ENCODE measurements around the gene AGBL5. TPM values are rescaled to one million over a fixed set of nuclear protein-coding genes. Genes with fewer than 3 reads are reported as not detected.

AGBL5 gene
- polyA plus RNA-seq, 2 of the 4 experiments (the other 2 are of a cell fraction), result 25.5 to 52.7 TPM

GRCh38 chr2:27053321-27053720, 1.9 kb downstream of the AGBL5 start:
- ChIA-PET CTCF (interaction anchor here (0.5 to 13.5 kb wide), 9 partner anchors 16 to 294 kb away, joined by 3 to 143 read pairs (median 4); partner anchors contain the start of gene OST4), POLR2A (interaction anchor here (0.8 to 3.4 kb wide), 3 partner anchors 14 to 34 kb away, joined by 4 to 11 read pairs (median 9); partner anchors contain the start of genes KHK and OST4)
- Histone ChIP-seq H3K4me3 (no peak overlapping the region), H3K9me3 (no peaks in the 10 kb centered on the region), H3K27ac (no peak overlapping the region), H3K4me2 (no peak overlapping the region), H3K4me1 (peaks cover 13% of the 10 kb centered on the region; the same call in 2 of the 3 replicates)
- no peak for TF ChIP-seq JUN (IDR thresholded peaks at IDR 0.05)
- TF ChIP-seq, protein P1, sequence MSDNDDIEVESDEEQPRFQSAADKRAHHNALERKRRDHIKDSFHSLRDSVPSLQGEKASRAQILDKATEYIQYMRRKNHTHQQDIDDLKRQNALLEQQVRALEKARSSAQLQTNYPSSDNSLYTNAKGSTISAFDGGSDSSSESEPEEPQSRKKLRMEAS (IDR thresholded peaks at IDR 0.05), result no peak
- 88% methylated on average over 11 of the region's 11 CpGs for WGBS (ENCODE audit: missing lambda C conversion rate)
- FAIRE-seq (no peak), DNase-seq (ENCODE audit: low read depth in 1 of 2, low spot score in 1 of 2) (no peak), ATAC-seq (no peak)

- ChIA-PET CTCF (interaction anchor here (0.7 to 13.5 kb wide), 4 partner anchors 15 to 92 kb away, joined by 4 to 143 read pairs (median 7); partner anchors contain the start of gene OST4), POLR2A (interaction anchor here (0.8 to 3.4 kb wide), 3 partner anchors 14 to 18 kb away, joined by 4 to 14 read pairs (median 11); partner anchors contain the start of gene OST4)
- ATAC-seq, result no peak
- Histone ChIP-seq H3K4me2 (no peak overlapping the region), H3K27ac (no peak overlapping the region), H3K4me3 (no peak overlapping the region), H3K9me3 (no peaks in the 10 kb centered on the region), H3K4me1 (peaks cover 13% of the 10 kb centered on the region; the same call in 2 of the 3 replicates)
- 90% methylated on average over 8 of the region's 8 CpGs for WGBS (ENCODE audit: missing lambda C conversion rate)
- FAIRE-seq, result no peak
- no peak for DNase-seq (ENCODE audit: low read depth in 1 of 2, low spot score in 1 of 2)
- no peak for TF ChIP-seq HES2 (IDR thresholded peaks at IDR 0.05)
- TF ChIP-seq REST (IDR thresholded peaks at IDR 0.05), result no peak
- TF ChIP-seq JUN (IDR thresholded peaks at IDR 0.05), result no peak
Measured at GRCh38 chr2:27053776-27054175, 2.3 kb downstream of the AGBL5 start.

- Histone ChIP-seq H3K4me1 (peaks cover 7% of the 10 kb centered on the region; the same call in 1 of the 3 replicates), H3K4me2 (no peak overlapping the region), H3K27ac (no peak overlapping the region), H3K4me3 (no peak overlapping the region), H3K9me3 (no peaks in the 10 kb centered on the region)
- FAIRE-seq, result no peak
- no peak for ATAC-seq
- no peak for DNase-seq (ENCODE audit: low read depth in 1 of 2, low spot score in 1 of 2)
- POLR2A ChIA-PET, result interaction anchor here (1.1 to 3.4 kb wide), 3 partner anchors 12 to 17 kb away, joined by 3 to 14 read pairs (median 11); partner anchors contain the start of gene OST4
- 92% methylated on average over 11 of the region's 11 CpGs for WGBS (ENCODE audit: missing lambda C conversion rate)
- TF ChIP-seq E2F6 (IDR thresholded peaks at IDR 0.05; ENCODE audit: borderline replicate concordance, low read depth), result no peak
- CTCF ChIA-PET, result interaction anchor here (0.6 to 13.5 kb wide), 8 partner anchors 14 to 209 kb away, joined by 3 to 143 read pairs (median 5); partner anchors contain the start of gene OST4
Measured at GRCh38 chr2:27054721-27055120, 3.3 kb downstream of the AGBL5 start.

DNA sequence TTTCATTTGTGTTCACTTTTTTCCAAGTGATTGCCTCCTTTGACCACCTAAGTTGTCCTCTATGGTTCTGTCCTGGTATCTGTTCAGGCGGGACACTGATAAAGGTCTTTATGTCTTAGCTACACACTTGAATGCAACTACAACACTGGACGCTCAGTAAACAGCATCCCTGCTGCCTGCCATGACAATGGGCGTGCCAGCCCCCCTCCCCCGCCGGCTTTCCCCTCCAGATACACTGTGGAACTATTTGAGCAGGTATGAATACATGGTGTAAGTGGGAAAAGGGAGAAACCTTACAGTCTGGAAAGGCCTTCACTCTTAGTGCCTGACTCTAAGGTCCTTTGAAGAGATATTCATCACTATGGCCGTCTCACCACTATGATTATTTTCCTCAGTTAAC, 5.7 kb downstream of the AGBL5 start:
- Histone ChIP-seq H3K4me3 (no peak overlapping the region), H3K27ac (no peak overlapping the region), H3K4me2 (no peak overlapping the region), H3K9me3 (no peaks in the 10 kb centered on the region), H3K4me1 (peaks cover 6% of the 10 kb centered on the region; the same call in 1 of the 3 replicates)
- 88% methylated on average over 6 of the region's 6 CpGs for WGBS (ENCODE audit: missing lambda C conversion rate)
- DNase-seq (ENCODE audit: low read depth in 1 of 2, low spot score in 1 of 2), result no peak
- ATAC-seq, result no peak
- ChIA-PET POLR2A (interaction anchor here (5.5 kb wide), 1 partner anchor 14 kb away, joined by 35 read pairs; the partner anchor contains the start of gene OST4), CTCF (interaction anchor here (1.5 to 18.7 kb wide), 5 partner anchors 12 to 134 kb away, joined by 3 to 253 read pairs (median 16); partner anchors contain the start of genes EMILIN1, KHK and OST4)
- TF ChIP-seq ZC3H11A (IDR thresholded peaks at IDR 0.05) (no peak), JUN (IDR thresholded peaks at IDR 0.05) (no peak), KDM1A (IDR thresholded peaks at IDR 0.05; ENCODE audit: low read depth) (no peak), NFE2L2 (conservative IDR thresholded peaks at IDR 0.05; ENCODE audit: low read length) (no peak), EP300 (IDR thresholded peaks at IDR 0.05) (no peak), KDM5A (IDR thresholded peaks at IDR 0.05) (no peak), HDAC2 (IDR thresholded peaks at IDR 0.05) (no peak), HES2 (IDR thresholded peaks at IDR 0.05) (no peak), SMC3 (IDR thresholded peaks at IDR 0.05) (no peak), EHMT2 (IDR thresholded peaks at IDR 0.05; ENCODE audit: low read depth) (no peak), RCOR1 (IDR thresholded peaks at IDR 0.05; ENCODE audit: low read depth, low read length) (no peak), RAD21 (conservative IDR thresholded peaks at IDR 0.05 in 1 of 2, IDR thresholded peaks at IDR 0.05 in 1 of 2) (no peak), REST (IDR thresholded peaks at IDR 0.05) (no peak), HEYL (CRISPR knock-in tag; IDR thresholded peaks at IDR 0.05) (no peak), ZFP36 (IDR thresholded peaks at IDR 0.05; ENCODE audit: borderline replicate concordance, partially characterized antibody) (no peak), FOXS1 (CRISPR knock-in tag; IDR thresholded peaks at IDR 0.05) (no peak)
- FAIRE-seq, result no peak
